Erythroblast (primary cell): ENCODE data around the gene CPLANE2.

Source experiments
- GATA1 ChIP-seq: IDR thresholded peaks from 2 replicates; pipeline ENCODE4 v1.6.1; 2011; ENCODE audit warnings: low read depth, mild to moderate bottlenecking, control low read depth, low read length, moderate library complexity
- POLR2A ChIP-seq: IDR thresholded peaks from 2 replicates; pipeline ENCODE4 v1.6.1; 2011; ENCODE audit warnings: mild to moderate bottlenecking, low read length

DNA sequence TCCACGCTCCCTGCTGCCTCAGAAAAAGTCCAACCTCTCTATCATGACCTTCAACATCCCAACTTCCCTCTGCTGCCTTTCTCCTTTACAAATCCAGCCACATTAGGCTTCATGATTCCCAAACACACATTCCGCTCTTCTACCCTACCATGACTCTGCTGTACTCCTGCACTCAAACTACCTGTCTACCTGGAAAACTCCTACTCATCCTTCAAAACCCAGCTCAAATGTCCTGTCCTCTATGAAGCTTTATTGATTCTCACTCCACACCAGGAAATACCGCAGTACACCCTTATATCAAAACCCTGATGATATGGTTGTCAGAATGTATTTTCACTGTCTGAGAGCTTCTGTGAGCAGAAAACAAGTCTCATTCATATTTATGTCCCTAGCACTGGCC is 33.4 kb downstream of the CPLANE2 start:
- TF ChIP-seq POLR2A (no peak), GATA1 (no peak)
